ENCODE measurements around the gene CYP2E1.
"Not testable (repeated sequence)": the region's sequence is repeated elsewhere in the genome, so short reads cannot be mapped to it uniquely, and the experiment has no call there.

The CYP2E1 gene

GRCh38 chr10:133567119-133567518 is 40.0 kb downstream of the CYP2E1 start:
- no peak for DNase-seq
- intact Hi-C loops (cut with DNase I) = no loop called here

DNA sequence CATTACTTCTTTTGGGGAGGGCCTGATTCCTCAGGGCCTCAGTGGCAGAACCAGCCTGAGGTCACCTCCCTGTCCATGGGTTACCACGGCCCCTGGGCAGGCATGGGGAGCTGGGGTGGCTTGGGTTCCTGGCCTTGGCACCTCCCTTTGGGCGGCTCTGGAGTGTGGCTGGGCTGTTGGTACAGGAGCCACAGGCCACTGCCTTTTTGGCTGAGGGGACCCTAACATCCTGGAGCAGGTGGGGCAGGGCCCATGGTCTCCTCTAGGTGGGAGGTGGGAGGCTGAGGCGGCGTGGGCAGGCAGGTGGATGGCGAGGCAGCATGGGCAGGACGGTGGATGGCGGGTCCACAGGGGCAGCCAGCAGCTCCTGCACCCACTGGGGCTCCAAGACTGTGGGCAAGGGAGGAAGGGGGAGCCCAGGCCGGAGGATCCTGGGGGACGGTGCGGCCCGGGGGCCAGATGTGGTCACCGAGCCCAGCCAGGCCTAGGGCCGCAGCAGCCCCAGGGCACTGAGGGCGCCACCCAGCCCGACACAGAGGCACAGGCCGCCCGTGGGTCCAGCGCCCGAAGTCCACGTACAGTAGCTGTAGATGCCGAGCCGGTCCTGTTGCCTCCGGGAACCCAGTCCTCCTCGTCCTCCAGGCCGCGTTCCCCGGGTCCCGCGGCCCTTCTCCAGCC is 40.6 kb downstream of the CYP2E1 start:
- intact Hi-C loops (cut with DNase I) = no loop called here
- no peak for DNase-seq

- DNase-seq = no peak
- intact Hi-C loops (cut with DNase I) = no loop called here
Measured at GRCh38 chr10:133568287-133568614, 41.1 kb downstream of the CYP2E1 start.

DNA sequence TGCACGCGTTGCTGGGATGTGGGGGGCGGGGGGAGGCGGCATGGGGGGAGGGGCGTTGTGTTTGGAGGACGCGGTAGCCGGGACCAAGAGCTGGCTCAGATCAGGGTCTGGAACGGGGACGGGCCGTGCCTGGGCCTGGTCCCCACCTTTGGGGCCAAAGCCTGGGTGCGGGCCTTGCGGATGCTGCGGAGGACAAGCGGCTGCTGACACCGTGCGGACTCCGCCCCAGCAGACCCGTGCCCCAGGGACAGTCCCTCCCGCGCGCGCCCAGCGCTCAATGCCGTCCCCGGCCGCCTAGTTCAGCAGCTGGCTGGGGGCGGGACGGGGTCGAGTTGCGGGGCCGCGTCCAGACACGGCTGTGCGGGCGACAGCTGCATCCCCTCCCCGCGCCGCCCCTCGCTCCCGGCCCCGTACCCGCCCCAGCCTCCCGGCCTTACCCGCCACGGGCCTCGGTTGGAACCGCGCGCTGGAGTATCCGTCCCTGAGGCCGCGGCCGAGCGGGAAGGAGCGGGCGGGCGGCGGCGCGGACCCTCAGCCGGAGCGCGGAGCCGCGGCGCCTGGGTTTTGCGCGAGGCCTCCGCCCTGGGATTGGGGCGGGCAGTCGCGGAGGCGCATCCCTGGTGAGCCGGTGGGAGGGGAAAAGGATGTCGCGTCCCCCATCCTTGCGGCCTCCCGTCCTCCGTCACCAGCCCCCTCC is 41.8 kb downstream of the CYP2E1 start:
- DNase-seq; intact Hi-C loops (cut with DNase I): not testable (repeated sequence)

GRCh38 chr10:133569801-133570200 is 42.6 kb downstream of the CYP2E1 start:
- intact Hi-C loops (cut with DNase I) = not testable (repeated sequence)

DNA sequence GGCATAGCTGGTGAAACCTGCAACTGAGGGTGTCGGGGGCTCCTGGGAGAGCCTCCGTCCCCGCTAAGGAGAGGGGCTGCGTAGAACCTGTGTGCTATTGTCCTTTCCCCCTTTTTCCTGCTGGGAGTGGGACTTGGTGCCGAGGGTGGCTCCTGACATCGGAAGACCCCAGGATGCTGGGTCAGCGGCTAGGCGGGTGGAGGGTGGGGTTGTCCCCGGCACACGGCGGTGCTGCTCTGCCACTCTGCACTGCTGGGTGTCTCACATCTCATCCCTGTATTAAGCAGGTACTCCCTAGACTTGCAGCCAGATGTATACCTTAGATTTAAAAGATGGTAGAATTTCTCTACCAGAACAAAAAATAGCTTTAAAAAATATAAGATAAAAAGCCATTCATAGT is 44.9 kb downstream of the CYP2E1 start:
- intact Hi-C loops (cut with DNase I); DNase-seq: not testable (repeated sequence)

More at GRCh38 chr10:133569801-133570200, 42.6 kb downstream of the CYP2E1 start:
- peak in 4 of 42 donors; percentile 12 to 32 (median 18) for DNase-seq

GRCh38 chr10:133573460-133573859 is 46.3 kb downstream of the CYP2E1 start:
- intact Hi-C loops (cut with DNase I) = not testable (repeated sequence)

DNA sequence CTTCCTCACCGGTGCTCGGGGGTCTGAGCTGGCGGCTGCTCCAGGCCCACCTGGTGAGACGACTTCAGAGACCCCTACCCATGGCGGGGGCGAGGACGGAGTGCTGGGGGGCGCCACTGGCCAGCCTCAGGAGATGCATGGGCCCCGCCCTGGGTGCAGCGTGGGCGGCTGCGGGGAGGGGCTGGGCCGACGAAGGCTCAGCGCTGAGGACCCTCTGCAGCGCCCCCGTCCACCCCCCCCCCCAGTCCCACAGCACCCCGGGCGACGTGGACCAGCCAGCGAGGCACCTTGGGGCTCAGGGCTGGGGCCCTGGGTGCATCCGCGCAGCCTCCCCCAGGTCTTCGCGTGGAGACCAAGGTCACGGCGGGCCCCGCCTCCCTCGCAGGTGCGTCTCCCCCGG is 49.9 kb downstream of the CYP2E1 start:
- DNase-seq; intact Hi-C loops (cut with DNase I): not testable (repeated sequence)

More at GRCh38 chr10:133573460-133573859, 46.3 kb downstream of the CYP2E1 start:
- not testable (repeated sequence) for DNase-seq
